A204.1 (cell line): Measurements from ENCODE around the gene SWSAP1.

ENCODE experiments used
- FAIRE-seq: peaks from 2 replicates; lab custom pipeline; 2012; peaks lifted over from hg19 to GRCh38; lab: Jason Lieb, UNC

Gene SWSAP1

GRCh38 chr19:11416346-11417052 lies 42.0 kb downstream of the SWSAP1 start:
- FAIRE-seq = no peak

- no peak for FAIRE-seq
These were observed 43.7 kb downstream of the SWSAP1 start for GRCh38 chr19:11418094-11418548.

- FAIRE-seq = no peak
These were observed 44.4 kb downstream of the SWSAP1 start, which contains the start of gene RGL3 for GRCh38 chr19:11418549-11419506. RGL3 (minus strand) TSS chr19:11419314; CDS start chr19:11419278, 36 bp downstream.

GRCh38 chr19:11420429-11421370 lies 46.2 kb downstream of the SWSAP1 start:
- no peak for FAIRE-seq

GRCh38 chr19:11421371-11422098 lies 47.1 kb downstream of the SWSAP1 start:
- FAIRE-seq = no peak

GRCh38 chr19:11422163-11423065 lies 47.9 kb downstream of the SWSAP1 start:
- FAIRE-seq = no peak

GRCh38 chr19:11423164-11423790 lies 48.8 kb downstream of the SWSAP1 start:
- FAIRE-seq = no peak

GRCh38 chr19:11423791-11424181 lies 49.3 kb downstream of the SWSAP1 start:
- no peak for FAIRE-seq
